Sigmoid colon (tissue), 4 donors: Measurements from ENCODE around the gene TM6SF1.

ENCODE experiments used
- EP300 ChIP-seq, 4 donors: sonication (generic); formaldehyde crosslinking; IDR thresholded peaks; one replicate each; pipeline ENCODE4 v1.6.1; 2017; ENCODE audit warnings: antibody characterized with exemption in 4 of 4
- POLR2A ChIP-seq, 2 donors: fragments of 450-650 bp; IDR thresholded peaks; one replicate each; pipeline ENCODE4 v1.6.1; 2016; ENCODE audit warnings: antibody characterized with exemption in 2 of 2, mild to moderate bottlenecking in 2 of 2, moderate library complexity in 2 of 2
- POLR2AphosphoS5 ChIP-seq, 4 donors: sonication (generic); formaldehyde crosslinking; IDR thresholded peaks; one replicate each; pipeline ENCODE4 v1.6.1; 2017; ENCODE audit warnings: antibody characterized with exemption in 4 of 4
- TF ChIP-seq, protein P1 (sequence below), 4 experiments: fragments of 450-650 bp in 3 of 4; fragments of 200-600 bp in 1 of 4; IDR thresholded peaks; one replicate each; pipeline ENCODE4 v1.5.1; 2016 to 2019; ENCODE audit warnings: antibody characterized with exemption in 4 of 4, mild to moderate bottlenecking in 3 of 4, moderate library complexity in 2 of 4

DNA sequence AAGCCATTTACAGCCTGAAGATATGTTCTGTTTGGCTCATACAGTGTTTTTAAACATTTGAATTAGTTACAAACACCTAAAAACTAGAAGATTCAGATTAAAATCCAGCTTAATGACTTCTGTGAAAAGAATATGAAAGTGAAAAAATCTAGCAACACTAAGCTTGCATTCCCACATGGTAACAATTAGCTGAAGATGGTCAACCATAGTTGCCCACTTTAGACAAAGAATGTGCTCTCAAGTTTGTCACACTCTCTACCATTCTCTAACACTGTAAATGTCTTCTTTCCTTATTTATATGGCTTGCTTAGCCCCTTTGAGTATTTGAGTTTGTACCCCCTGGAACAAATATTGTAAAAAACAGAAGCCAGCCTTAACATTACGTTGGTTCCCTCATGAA, 67.4 kb downstream of the TM6SF1 start:
- TF ChIP-seq POLR2A (IDR thresholded peaks at IDR 0.05) (no peak), POLR2AphosphoS5 (IDR thresholded peaks at IDR 0.05) (no peak), EP300 (IDR thresholded peaks at IDR 0.05) (no peak)
- TF ChIP-seq, protein P1, sequence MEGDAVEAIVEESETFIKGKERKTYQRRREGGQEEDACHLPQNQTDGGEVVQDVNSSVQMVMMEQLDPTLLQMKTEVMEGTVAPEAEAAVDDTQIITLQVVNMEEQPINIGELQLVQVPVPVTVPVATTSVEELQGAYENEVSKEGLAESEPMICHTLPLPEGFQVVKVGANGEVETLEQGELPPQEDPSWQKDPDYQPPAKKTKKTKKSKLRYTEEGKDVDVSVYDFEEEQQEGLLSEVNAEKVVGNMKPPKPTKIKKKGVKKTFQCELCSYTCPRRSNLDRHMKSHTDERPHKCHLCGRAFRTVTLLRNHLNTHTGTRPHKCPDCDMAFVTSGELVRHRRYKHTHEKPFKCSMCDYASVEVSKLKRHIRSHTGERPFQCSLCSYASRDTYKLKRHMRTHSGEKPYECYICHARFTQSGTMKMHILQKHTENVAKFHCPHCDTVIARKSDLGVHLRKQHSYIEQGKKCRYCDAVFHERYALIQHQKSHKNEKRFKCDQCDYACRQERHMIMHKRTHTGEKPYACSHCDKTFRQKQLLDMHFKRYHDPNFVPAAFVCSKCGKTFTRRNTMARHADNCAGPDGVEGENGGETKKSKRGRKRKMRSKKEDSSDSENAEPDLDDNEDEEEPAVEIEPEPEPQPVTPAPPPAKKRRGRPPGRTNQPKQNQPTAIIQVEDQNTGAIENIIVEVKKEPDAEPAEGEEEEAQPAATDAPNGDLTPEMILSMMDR (IDR thresholded peaks at IDR 0.05), result no peak
